GM12873 (cell line): ENCODE data around the gene NDRG4.

Experiments
- TF ChIP-seq, protein P1 (sequence below): IDR thresholded peaks from 2 replicates; pipeline ENCODE4 v1.5.1; 2012; ENCODE audit warnings: low read depth, mild to moderate bottlenecking, moderate library complexity, low read length, control low read depth; ENCODE audit not compliant: insufficient read depth; ENCODE audit errors: missing control alignments

Gene NDRG4

GRCh38 chr16:58455750-58456149 is 44.2 kb upstream of the NDRG4 start:
- TF ChIP-seq, protein P1, sequence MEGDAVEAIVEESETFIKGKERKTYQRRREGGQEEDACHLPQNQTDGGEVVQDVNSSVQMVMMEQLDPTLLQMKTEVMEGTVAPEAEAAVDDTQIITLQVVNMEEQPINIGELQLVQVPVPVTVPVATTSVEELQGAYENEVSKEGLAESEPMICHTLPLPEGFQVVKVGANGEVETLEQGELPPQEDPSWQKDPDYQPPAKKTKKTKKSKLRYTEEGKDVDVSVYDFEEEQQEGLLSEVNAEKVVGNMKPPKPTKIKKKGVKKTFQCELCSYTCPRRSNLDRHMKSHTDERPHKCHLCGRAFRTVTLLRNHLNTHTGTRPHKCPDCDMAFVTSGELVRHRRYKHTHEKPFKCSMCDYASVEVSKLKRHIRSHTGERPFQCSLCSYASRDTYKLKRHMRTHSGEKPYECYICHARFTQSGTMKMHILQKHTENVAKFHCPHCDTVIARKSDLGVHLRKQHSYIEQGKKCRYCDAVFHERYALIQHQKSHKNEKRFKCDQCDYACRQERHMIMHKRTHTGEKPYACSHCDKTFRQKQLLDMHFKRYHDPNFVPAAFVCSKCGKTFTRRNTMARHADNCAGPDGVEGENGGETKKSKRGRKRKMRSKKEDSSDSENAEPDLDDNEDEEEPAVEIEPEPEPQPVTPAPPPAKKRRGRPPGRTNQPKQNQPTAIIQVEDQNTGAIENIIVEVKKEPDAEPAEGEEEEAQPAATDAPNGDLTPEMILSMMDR = no peak

DNA sequence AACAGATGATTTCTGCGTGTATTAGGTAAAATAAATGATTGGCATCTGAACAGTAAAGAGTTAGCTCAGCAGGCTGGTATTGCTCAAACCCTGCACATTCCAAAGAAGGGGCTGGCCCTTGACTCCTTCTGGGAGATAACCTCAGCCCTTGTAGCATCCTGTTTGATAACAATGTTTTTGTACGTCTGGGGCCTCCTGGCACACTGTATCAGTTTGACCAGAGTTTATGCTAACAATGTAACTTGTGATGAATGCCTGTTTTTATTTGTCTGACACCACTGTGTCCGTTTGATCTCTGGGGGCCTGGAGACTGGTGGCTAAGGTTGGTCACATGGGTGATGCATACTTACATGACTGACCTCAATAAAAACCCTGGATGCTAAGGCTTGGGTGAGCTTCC is 43.8 kb upstream of the NDRG4 start:
- TF ChIP-seq, protein P1 = no peak

- TF ChIP-seq, protein P1 = no peak
These were observed 41.2 kb upstream of the NDRG4 start for GRCh38 chr16:58458606-58459343.

- TF ChIP-seq, protein P1 = no peak
These were observed 40.4 kb upstream of the NDRG4 start for GRCh38 chr16:58459344-58460218.

- TF ChIP-seq, protein P1 = no peak
These were observed 39.7 kb upstream of the NDRG4 start for GRCh38 chr16:58460219-58460610.

DNA sequence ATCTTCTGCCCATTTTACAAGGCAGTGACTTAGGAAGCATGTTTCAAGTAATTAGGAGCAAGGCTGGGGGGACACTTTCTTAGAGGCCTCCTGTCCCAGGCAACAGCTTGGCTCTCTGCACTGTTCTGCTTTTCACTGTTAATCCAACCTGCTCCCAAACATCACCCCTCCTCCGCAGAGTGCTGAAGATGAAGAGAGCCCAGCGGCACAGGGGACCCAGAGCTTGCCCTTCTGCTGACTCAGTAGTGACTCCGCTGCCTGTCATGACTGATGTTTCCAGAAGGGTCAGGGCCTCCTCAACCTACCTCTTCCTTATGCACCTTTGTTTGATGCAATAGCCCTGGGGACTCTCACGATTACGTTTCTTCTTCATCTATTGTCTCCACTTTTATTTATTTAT is 38.9 kb upstream of the NDRG4 start:
- TF ChIP-seq, protein P1 = no peak

GRCh38 chr16:58461640-58462039 is 38.3 kb upstream of the NDRG4 start:
- TF ChIP-seq, protein P1 = no peak
